HG03135 (cell line): ENCODE measurements around the gene DAPK1.
"Not testable (repeated sequence)": the region's sequence is repeated elsewhere in the genome, so short reads cannot be mapped to it uniquely, and the experiment has no call there.

ENCODE experiments used
- ATAC-seq: cut with Tn5 transposase; IDR thresholded peaks from one replicate; pipeline ENCODE4 v1.9.1; 2021; ENCODE audit warnings: mild to moderate bottlenecking, moderate library complexity; ENCODE audit not compliant: unreplicated experiment

The DAPK1 gene

DNA sequence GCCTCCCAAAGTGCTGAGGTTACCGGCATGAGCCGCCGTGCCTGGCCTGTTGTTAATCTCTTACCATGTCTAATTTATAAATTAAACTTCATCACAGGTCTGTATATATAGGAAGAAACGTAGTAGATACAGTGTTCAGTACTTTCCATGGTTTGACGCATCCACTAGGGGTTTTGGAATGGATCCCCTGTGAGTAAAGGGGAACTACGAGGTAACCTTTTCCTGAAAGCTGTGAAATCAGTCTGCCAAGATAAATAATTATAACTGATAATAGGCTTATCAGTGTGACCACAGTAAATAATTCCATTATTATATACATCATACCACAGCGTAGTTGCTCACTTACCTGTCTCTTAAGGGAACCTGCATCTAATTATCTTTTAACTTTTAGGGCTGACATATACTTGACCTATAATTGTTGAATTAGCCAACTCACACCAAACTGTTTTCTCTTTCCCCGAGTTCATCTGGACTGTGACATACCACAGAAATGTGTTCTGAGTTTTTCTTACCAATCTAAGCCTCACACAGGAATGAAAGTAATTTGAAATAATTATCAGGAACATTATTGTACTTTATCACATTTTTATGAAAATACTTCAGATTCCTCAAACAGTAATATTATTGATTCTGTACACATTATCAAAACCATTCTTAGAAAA lies 42.9 kb downstream of the DAPK1 start:
- no peak for ATAC-seq

DNA sequence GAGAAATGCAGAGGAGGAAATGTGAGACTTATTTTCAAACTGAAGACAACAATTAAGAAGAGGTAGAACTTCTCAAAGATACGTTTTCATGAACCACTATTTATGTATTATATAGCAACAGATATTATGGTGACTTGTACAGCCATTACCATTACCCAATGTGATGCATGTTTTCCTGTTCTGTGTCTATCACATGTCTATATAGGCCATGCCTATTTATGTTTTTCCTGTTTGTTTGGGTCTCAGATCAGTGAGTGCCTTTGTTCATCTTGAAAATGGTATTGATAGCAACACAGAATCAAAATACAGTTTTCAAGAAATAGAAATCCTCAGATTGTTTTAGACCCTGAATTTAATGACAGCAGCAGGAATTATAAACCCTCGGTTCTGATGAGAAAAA lies 44.0 kb downstream of the DAPK1 start:
- no peak for ATAC-seq

DNA sequence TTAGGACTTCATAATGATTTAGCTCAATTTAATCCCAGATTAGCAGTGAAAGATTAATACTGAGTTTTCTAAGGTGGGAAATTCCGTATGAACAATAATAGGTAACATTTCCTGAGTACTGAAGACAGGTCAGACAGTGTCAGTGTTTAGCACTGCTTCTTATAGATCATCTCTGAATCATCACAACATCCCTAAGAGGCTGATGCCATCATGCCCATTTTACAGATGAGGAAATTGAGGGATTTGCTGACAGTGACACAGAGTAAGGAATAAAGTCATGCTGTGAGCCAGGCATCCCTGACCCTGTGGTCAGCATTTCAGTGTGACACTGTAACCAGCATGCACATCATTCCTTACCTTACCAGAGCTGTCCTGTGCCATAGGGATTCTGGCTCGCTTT lies 44.5 kb downstream of the DAPK1 start:
- ATAC-seq: no peak

DNA sequence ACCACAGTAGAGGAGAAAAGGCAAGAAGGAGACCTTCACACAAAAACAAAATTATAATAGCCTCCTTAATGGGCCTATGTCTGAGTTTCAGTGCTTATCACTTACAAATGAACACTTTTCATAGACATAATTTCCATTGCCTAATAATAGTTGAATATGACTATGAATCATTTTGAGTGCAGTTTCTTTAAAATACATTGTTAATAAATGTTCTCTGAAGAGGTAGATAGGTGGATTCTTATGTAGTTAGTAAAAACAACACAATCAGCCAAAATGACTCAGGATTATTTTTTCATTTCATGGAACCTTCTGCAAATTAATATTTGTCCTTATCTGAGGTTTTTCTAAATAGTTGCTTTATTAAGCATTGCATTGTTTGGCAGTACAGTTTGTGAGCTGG lies 45.6 kb downstream of the DAPK1 start:
- no peak for ATAC-seq

DNA sequence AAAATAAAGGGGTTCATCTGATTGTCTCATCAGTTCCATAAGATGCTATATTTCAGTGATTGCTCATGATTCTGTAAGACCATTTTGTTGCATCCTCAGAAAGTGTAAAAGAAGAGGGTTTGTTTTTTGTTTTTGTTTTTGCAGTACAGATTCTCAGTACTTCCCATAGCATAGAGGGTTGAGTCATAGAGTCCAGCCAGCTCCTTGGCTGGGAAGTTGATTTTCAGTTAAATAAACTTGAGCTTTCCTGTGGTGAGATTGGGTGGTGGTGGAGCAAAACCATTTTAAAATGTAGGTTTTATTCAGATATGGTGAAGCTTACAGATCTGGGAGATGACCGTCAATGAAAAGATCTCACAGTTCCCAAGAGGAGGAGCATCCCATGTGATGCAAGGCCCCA lies 48.2 kb downstream of the DAPK1 start:
- no peak for ATAC-seq

DNA sequence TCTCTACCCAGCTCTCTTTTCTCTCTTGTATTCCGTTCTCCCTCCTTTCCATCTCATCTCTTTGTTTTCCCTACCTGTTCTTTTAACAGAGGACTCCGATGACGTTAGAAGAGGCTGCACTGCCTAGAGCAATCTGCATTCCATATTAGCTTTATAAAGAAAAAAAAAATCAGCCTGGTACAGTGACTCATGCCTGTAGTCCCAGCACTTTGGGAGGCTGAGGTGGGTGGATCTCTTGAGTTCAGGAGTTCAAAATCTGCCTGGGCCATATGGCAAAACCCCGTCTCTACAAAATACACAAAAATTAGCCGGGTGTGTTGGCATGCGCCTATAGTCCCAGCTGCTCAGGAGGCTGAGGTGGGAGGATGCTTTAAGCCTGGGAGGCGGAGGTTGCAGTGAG lies 49.0 kb downstream of the DAPK1 start:
- ATAC-seq: no peak

DNA sequence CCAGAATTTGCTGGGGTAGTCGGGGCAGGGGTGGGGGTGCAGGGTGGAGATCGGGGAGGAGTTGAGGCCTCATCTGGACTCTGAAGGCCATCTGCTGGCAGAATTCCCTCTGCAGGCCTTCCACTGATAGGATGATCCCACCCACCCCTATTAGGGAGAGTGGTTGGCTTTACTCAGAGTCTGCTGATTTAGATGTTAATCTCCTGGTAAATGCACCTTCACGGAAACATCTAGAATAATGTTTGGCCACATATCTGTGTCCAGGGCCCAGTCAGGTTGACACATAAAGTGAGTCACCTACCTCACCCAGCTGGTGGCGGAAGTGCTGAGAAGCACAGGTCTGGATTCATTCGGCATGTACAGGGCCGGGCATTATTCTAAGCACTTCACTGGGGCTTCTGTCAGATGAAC lies 50.0 kb downstream of the DAPK1 start:
- no peak for ATAC-seq

DNA sequence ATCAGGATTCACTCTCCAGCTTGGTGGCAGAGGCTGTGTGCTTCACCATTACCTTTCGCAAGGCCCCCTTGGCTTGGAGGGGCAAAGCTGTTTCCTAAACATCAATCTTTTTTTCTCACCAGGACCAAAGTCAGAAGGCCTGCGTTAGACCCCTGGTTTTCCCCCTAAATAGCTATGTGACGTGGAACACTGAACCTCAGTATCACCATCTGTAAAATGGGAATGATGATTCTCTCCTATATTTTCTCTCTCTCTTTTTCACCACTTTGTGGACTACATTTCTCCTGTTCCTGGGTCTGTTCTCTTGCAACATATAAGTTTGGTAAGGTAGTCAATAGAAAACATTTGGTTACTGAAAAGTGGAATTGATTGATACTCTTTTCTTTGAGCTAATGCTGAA lies 50.5 kb downstream of the DAPK1 start:
- no peak for ATAC-seq

DNA sequence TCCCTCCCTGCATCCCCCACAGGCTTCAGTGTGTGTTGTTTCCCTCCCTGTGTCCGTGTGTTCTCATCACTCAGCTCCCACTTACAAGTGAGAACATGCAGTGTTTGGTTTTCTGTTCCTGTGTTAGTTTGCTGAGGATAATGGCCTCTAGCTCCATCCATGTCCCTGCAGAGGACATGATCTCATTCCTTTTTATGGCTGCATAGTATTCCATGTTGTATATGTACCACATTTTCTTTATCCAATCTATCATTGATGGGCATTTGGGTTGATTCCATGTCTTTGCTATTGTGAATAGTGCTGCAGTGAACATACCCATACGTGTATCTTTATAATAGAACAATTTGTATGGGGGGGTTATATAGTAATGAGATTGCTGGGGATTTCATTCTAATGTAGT lies 51.4 kb downstream of the DAPK1 start:
- not testable (repeated sequence) for ATAC-seq

DNA sequence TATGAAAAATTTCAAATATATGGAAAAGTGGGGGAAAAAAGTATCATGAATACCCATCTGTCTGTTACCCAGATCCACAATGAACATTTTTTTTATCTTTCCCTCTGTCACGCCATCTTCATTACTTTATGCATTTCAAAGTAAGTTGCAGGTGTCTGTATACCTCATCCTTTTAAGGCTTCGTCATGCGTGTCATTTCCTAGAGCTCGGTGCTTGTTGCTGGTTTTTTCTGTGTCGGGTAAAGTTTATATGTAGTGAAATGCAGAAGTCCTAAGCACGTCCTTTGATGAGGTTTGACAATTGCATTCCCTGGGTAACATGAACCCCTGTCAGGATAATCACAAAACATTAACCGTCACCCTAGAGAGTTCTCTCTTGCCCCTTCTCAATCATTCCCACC lies 52.1 kb downstream of the DAPK1 start:
- no peak for ATAC-seq

DNA sequence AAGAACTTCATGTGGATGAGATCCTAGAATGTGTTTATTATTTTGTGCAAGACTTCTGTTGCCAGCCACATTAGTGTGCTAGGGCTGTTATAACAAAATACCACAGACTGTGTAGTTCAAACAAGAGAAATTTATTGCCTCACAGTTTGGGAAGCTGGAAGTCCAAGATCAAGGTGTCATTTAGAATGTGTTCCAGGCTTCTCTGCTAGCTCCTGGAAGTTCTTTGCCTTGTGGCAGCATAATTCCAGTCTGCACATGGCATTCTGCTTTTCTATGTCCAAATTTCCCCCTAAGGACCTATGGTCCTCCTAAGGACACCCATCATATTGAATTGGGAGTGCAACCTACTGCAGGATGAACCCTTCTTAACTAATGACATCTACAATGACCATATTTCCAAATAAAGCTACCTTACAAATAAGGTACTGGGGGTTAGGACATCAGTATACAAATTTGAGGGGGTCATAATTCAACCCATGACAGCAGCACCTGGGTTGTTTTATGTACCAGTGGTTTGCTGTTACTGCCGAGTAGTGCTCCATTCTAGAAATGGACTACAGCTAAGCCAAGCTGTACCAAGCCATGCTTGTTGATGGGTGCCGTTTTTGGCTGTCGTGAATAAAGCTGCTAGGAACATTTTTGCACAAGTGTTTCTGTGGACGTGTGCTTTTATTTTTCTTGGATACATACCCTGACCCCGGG lies 52.7 kb downstream of the DAPK1 start:
- no peak for ATAC-seq

DNA sequence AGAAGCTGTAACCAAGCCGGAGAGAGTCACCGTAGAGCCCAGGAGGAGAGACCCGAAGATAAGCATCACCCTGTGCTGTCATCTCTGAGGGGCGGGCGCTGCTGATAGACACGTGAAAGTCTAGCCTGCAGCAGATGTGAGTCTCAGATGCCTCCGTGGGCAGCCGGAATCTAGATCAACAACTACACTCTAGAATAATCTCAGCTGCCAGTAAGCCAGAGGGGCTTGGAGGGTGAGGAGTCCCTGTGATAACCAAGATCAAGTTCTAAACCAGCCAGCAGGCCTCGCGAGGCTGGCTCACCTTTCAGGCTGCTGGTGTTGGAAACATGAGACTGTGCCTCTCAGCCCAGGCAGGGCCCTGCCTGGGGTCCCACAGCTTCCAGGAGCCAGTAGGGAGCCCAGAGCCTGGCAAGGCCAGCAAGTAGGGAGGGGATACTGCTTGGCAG lies 54.1 kb downstream of the DAPK1 start:
- no peak for ATAC-seq

DNA sequence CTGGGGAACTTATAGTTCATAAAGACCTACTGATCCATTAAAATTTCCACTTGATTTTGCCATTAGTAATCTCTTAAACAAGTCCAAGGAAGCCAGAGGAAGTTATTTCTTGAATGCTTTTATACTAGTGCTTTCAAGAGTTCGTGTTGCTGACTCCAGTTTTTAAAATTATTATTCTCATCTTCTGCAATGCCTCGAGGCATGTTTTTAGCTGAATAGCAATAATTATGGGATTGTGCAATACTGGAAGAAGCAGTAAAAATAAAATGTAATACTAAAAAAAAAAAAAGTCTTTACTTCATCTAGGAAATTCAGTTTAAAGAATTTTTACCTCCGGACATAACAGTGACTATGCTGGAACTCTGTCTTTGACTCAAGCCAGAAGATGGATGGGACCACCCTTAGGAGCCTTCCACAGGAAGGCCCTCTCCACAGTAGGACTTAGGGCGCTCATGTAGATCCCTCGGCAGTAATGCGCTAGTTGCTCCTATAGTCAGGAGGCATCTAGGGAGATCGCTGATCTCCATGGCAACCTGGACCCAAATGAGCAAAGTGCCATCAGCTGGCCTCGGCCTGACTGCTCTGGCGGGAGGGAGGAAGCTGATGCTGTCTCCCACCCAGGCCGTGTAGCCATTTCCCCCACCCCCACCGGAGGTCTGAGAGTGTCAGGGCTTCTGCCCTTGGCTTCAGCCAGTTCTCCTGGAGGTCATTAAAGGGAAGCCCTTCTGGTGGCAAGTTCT lies 56.7 kb downstream of the DAPK1 start:
- no peak for ATAC-seq

DNA sequence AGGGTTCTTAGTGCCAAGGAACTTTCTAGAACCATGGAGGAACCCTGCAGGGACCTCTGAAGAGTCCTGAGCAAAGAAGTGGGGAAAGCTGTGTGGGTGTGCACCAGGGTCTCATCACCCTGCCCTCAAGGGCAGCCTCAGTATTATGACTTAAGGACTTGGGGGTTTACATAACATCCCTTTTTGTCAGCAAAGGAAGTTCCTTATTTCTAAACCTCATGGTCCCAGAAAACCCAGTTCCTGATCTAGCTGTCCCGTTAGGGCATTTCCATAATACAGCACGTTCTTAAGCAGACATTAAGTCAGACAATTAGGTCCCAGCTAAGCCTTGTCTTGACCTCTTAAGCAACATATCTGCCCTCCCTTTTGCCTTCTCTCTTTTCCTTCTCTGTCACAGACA lies 57.3 kb downstream of the DAPK1 start:
- no peak for ATAC-seq

DNA sequence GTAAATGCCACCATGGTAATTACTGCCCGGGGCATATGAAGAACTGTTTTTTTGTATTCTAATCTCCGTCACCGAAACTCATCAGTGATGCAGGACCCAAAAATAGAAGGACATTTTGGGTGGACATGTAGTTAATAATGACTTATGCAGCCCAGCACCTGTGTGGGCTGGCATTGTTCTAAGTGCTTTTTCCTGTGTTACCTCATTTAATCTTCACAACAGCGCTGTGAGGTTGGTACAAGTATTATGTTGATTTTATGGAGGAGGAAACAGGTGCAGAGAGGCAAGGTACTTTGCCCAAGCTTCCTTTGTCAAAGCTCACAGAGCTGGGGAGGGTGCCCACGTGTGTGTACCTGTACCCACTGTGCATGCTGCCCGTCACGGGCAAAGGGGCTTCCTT lies 58.4 kb downstream of the DAPK1 start:
- no peak for ATAC-seq

DNA sequence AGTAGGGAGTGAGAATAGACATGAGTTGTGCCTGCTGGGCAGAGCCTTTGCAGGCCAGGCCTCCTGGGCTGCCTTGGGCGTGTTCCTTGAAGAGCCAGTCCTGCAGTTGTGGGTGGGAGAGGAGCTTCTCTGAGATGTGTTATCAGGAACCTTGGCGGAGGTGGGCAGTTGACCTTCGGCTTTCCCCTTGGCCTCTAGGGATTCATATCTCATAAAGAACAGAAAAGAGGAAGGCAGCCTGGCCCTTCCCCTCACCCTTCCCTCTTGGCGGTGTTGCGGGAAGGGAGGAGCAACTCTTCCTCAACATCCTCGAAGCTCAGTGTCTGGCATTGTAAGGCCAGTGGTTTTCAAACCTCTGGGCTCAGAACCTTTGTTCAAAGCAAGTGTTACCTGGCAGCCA lies 59.2 kb downstream of the DAPK1 start:
- ATAC-seq: no peak

DNA sequence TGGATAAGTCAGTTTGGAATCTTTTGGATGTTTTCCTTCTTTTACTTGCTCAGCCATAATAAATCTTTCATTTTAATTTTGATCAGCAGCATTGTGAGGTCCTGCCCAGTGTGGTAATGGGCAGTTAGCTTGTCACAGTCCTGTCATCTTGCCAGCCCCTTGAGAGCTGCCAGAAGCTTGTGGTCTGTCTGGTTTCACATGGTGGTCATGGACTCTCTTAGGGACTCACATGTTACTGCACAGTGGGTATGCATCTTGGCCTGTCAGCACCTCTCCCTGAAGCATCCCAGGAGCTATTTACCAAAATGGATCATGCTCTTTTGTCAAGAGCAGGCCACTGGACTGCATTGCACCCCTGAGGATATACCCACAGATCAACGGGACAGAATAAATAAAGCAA lies 60.3 kb downstream of the DAPK1 start:
- no peak for ATAC-seq

DNA sequence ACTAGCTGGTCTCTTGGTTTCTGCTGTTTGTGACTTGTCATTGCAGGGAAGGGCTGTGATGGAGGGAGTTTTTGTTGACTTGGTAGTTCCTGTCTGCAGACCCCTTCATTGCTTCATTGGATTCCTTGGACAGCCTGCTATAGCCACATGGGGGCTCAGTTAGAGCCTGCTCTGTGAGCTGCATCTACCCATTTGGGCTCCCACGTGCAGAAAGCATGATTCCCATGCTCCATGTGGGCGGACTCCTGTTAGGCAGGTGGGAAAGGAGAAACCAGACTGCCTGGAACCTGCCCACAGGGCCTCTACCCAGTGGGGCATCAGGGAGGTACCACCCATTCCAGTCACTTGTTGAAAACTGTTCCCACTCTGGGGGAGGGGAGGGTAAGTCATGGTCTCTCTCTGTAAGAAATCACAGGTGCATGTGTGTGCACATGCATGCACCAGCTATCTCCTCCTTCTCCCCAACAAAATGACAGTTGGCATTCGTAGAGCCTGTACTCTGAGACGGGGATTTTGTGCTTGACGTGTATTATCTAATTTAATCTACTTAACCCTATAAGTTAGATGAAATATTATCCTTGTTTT lies 61.0 kb downstream of the DAPK1 start:
- ATAC-seq: no peak

DNA sequence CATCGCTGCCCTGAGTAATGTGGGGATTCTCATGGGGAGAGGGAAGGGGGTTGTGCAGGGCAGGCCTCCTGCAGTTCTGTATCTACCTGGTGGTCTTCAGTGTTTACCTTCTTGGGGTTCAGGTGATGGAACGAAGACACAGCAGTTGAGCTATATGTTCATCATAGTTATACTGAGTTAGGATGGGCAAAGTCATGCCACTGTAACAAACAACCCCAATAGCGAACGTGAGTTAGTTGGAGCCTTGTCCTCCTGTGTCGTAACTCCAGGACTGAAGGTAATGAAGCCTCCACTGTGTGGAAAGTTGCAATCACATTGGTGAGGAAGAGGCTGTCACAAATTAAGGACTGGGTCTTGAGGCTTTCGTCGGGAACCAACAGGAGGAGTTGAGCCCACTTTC lies 64.4 kb downstream of the DAPK1 start:
- ATAC-seq: no peak

DNA sequence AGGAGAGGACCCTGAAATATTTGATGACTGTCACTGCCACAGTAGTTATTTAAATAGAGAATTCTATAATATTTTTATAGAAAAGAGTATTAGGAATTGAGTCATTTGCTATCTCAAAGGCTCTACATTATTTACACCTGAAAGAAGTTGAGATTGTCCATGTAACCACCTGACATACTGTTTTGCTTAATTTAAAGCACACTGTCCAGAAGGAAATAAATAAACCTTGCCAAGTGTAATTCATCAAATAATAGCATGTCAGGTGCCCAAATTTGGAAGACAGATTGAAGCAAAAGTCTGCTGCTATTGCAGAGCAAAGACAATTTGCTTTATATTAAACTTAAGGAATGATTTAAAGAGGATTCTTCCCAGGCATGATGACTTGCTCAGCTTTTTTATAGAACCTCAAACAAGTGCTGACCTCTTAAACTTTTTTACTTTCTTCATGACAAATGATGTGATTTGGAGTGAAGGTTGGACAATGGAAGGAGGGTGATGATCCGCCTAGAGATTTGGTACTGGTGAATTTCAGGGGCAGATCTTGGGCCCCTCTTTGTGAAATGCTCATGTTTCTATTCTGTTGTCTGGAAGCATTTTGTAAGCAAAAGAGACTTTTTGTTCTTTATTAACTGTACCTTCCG lies 65.0 kb downstream of the DAPK1 start:
- no peak for ATAC-seq

DNA sequence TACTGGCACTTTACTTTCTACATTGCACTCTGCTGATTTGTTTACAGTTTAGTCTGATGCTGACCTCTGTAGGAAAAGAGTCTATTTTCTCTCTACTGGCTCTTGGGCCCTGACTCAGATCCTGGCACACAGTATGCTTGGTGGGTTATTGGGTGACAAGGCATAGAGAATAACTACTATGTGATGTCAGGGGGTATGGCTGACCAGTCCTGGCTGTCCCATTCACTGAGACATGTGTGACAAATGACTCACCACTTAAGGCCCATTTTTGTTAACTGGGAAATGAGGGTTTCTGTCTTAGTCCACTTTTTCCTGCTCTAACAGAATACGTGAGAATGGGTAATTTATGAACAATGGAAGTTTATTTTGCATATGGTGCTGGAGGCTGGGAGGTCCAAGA lies 66.4 kb downstream of the DAPK1 start:
- no peak for ATAC-seq
